Colonic mucosa (tissue), 4 donors: ENCODE data around the gene KCNN1. TPM values are rescaled to one million over a fixed set of nuclear protein-coding genes. Genes with fewer than 3 reads are reported as not detected.

Experiments
- DNase-seq: peaks from one replicate; pipeline ENCODE4 v3.0.0-alpha.2; 2020
- H3K27ac ChIP-seq: fragments of 200-600 bp; one replicate; pipeline ENCODE4 v1.8.0; 2021
- H3K27me3 ChIP-seq: fragments of 200-600 bp; one replicate; pipeline ENCODE4 v1.8.0; 2021
- H3K36me3 ChIP-seq: fragments of 200-600 bp; one replicate; pipeline ENCODE4 v1.8.0; 2021
- H3K4me1 ChIP-seq: fragments of 200-600 bp; one replicate; pipeline ENCODE4 v1.8.0; 2021; ENCODE audit warnings: mild to moderate bottlenecking
- H3K4me3 ChIP-seq: fragments of 200-600 bp; one replicate; pipeline ENCODE4 v1.8.0; 2021
- H3K9ac ChIP-seq, 2 donors: one replicate each; pipeline ENCODE4 v1.7.0; 2013; ENCODE audit warnings: control low read depth in 2 of 2, low read depth in 2 of 2, low read length in 2 of 2
- H3K9me3 ChIP-seq: fragments of 200-600 bp; one replicate; pipeline ENCODE4 v1.8.0; 2021
- intact Hi-C: fragments of 100-400 bp; cut with DNase I; formaldehyde crosslinking; loops from one replicate; pipeline ENCODE4 v1.14.1; 2022
- total RNA-seq, 2 donors: library from RNA; stranded (reverse); fragmentation: NEBNext Ultra II Directional in 1 of 2; extraction: Animal tissue kit (Norgen Biotek cat#: 25700) in 1 of 2; gene quantifications; one replicate each; pipeline ENCODE4 v1.2.1, GENCODE V29; 2021
- TF ChIP-seq, protein P1 (sequence below): fragments of 200-600 bp; IDR thresholded peaks from one replicate; pipeline ENCODE4 v1.8.0; 2022; ENCODE audit warnings: antibody characterized with exemption, mild to moderate bottlenecking
- donor health status: healthy.
- donor health status: DM: no; HTN: no; CAD: no.
- donor health status: DM: no; HTN: no; CAD: no.

The KCNN1 gene
- total RNA-seq, 2 donors from 2014 or later, result not detected

DNA sequence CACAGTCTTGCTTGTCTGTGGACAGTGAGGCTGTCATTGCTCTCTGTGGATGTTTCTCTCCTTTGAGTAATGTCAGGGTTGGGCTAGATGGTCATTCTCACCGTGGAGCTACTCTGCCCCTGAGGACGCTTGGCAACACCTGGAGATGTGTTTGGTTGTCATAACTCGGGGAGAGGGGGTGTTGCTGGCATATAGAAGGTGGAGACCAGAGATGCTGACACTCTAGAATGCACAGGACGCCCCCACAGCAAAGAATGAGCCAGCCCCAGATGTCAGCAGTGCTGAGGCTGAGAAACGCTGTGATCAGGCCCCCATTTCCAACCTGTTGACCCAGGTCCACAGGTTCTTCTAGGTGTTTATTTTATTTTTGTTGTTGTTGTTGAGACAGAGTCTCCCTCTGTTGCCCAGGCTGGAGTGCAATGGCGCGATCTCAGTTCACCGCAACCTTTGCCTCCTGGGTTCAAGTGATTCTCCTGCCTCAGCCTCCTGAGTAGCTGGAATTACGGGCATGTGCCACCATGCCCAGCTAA is 29.5 kb upstream of the KCNN1 start:
- H3K4me3 ChIP-seq, result no peak overlapping the region
- H3K27me3 ChIP-seq, result no peaks in the 10 kb centered on the region
- no peak for DNase-seq
- H3K4me1 ChIP-seq, result peaks cover 9% of the 10 kb centered on the region
- H3K27ac ChIP-seq, result no peak overlapping the region
- TF ChIP-seq, protein P1, sequence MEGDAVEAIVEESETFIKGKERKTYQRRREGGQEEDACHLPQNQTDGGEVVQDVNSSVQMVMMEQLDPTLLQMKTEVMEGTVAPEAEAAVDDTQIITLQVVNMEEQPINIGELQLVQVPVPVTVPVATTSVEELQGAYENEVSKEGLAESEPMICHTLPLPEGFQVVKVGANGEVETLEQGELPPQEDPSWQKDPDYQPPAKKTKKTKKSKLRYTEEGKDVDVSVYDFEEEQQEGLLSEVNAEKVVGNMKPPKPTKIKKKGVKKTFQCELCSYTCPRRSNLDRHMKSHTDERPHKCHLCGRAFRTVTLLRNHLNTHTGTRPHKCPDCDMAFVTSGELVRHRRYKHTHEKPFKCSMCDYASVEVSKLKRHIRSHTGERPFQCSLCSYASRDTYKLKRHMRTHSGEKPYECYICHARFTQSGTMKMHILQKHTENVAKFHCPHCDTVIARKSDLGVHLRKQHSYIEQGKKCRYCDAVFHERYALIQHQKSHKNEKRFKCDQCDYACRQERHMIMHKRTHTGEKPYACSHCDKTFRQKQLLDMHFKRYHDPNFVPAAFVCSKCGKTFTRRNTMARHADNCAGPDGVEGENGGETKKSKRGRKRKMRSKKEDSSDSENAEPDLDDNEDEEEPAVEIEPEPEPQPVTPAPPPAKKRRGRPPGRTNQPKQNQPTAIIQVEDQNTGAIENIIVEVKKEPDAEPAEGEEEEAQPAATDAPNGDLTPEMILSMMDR, result no peak
- no peaks in the 10 kb centered on the region for H3K9me3 ChIP-seq
- no peaks in the 10 kb centered on the region for H3K36me3 ChIP-seq
- no peak overlapping the region for H3K9ac ChIP-seq
- intact Hi-C loops, result loop anchor here (5.0 kb wide), 1 partner anchor 120 kb away; no protein-coding TSS in a partner anchor

DNA sequence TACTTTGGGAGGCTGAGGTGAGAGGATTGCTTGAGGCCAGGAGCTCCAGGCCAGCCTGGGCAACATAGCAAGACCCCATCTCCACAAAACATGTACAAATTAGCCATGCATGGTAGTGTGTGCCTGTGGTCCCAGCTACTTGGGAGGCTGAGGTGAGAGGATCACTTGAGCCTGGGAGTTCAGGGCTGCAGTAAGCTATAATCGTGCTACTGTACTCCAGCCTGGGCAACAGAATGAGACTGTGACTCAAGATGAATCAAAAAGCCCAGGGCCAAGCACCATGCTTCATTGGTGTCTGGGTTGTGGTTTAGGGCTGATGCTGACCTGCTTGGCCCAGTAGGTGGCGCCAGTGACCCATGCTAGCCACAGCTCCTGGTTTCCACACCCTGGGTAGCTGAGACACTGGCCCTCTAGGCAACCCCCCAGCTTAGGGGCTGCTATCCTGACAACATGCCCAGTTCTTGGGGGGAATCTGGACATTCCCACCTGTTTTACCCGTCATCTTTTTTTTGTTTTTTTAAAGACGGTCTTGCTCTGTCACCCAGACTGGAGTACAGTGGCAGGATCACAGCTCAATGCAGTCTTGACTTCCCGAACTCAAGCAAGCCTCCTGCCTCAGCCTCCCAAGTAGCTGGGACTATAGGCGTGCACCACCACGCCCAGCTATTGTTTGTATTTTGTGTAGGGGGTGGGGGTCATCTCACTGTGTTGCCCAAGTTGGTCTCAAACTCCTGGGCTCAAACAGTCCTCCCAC is 28.6 kb upstream of the KCNN1 start:
- peak; percentile 80 for DNase-seq
- Histone ChIP-seq H3K4me3 (no peak overlapping the region), H3K27me3 (no peaks in the 10 kb centered on the region), H3K4me1 (peaks cover 9% of the 10 kb centered on the region), H3K36me3 (no peaks in the 10 kb centered on the region), H3K9me3 (no peaks in the 10 kb centered on the region), H3K27ac (no peak overlapping the region), H3K9ac (no peak overlapping the region)
- intact Hi-C loops, result loop anchor here (2.0 to 5.0 kb wide), 2 partner anchors 59 to 119 kb away; no protein-coding TSS in a partner anchor
- TF ChIP-seq, protein P1, result peak; percentile 90

DNA sequence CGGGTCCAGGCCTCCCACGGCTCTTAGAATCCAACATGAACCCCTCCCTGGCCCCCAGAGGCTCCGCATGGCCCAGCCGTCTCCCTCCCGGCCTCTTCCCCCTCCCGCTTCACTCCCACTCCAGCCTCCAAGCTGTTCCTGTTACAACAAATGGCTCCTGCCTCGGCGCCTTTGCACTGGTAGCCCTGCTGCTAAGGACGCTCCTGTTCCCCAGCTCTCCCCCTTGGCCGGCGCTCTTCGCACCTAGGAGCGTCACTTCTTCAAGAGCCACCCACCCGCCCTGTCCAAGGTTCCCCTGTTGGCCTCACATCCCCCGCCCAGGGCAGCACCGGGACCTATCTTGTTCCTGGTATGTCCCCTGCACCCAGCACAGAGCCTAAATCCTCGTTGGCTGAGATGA is 24.7 kb upstream of the KCNN1 start:
- intact Hi-C loops, result no loop called here
- no peak overlapping the region for H3K9ac ChIP-seq
- H3K9me3 ChIP-seq, result no peaks in the 10 kb centered on the region
- no peaks in the 10 kb centered on the region for H3K36me3 ChIP-seq
- H3K27me3 ChIP-seq, result no peaks in the 10 kb centered on the region
- no peak overlapping the region for H3K4me3 ChIP-seq
- H3K4me1 ChIP-seq, result no peaks in the 10 kb centered on the region
- no peak overlapping the region for H3K27ac ChIP-seq
- DNase-seq, result no peak
- TF ChIP-seq, protein P1, result no peak

DNA sequence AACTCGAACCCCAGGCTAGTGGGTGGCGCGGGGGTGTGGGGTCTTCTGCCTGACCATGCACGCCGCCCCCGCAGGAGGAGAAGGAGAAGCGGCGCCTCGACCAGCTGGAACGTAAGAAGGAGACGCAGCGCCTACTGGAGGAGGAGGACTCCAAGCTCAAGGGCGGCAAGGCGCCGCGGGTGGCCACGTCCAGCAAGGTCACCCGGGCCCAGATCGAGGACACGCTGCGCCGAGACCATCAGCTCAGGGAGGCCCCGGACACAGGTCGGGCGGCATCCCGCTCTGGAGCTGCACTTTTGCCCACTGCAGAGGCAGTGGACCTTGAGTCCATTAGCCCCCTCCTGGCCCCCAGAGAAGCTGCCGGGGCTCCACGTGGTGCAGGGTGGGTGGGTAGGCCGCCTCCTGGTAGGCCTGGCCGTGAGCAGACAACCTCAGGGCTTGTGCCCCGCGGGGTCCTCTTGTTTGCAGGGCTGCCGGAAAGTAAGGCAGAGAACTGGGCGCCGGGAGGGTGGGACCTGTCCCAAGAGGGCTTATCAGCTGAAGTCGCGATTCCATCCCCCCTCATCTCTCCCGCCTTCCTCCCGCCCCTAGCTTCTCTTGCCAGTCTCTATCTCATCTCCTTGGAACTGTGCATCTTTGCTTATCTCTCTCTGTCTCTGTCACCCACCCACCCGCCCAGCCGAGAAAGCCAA is 24.2 kb upstream of the KCNN1 start:
- Histone ChIP-seq H3K9me3 (no peaks in the 10 kb centered on the region), H3K9ac (no peak overlapping the region), H3K27me3 (no peaks in the 10 kb centered on the region), H3K4me1 (no peaks in the 10 kb centered on the region), H3K27ac (no peak overlapping the region), H3K36me3 (no peaks in the 10 kb centered on the region), H3K4me3 (no peak overlapping the region)
- TF ChIP-seq, protein P1, result no peak
- no peak for DNase-seq
- intact Hi-C loops, result no loop called here

DNA sequence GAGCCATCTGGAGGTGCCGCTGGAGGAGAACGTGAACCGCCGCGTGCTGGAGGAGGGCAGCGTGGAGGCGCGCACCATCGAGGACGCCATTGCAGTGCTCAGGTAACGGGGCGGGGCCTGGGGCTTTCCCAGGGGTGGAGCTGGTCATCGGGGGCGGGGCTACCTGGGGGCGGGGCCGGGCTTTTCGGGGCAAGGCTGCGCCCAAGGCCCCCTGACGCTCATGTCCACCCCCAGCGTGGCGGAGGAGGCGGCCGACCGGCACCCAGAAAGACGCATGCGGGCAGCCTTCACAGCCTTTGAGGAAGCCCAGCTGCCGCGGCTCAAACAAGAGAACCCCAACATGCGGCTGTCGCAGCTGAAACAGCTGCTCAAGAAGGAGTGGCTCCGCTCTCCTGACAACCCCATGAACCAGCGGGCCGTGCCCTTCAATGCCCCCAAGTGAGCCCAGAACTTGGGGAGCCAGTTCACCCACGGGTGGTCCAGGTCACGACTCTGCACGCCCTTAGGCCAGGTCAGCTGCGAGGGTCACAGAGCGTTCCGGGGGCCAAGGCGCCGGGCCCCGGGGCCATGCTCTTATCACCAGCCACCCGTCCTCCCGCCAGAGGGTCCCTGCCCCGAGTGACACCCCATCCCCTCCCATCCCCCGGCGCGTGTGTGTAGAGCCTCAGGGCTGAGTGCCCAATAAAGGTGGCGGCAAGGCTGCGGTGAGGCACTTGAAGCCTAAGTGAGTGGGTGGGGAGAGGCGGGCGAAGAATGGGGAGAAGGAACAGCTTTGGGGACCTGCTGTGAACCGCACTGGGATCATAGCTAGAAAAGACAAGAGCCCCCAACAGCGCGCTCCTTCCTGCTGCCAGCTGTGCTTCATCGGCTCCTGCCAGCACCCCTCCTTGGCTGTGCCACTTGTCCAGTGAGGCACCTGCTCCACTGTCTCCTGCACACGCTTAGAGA is 23.4 kb upstream of the KCNN1 start:
- intact Hi-C loops, result loop anchor here (2.0 kb wide), 1 partner anchor 51 kb away; no protein-coding TSS in a partner anchor
- H3K9me3 ChIP-seq, result no peaks in the 10 kb centered on the region
- DNase-seq, result no peak
- H3K4me3 ChIP-seq, result no peak overlapping the region
- no peaks in the 10 kb centered on the region for H3K36me3 ChIP-seq
- H3K27me3 ChIP-seq, result peaks cover under 1% of the 10 kb centered on the region
- TF ChIP-seq, protein P1, result no peak
- H3K9ac ChIP-seq, result no peak overlapping the region
- no peaks in the 10 kb centered on the region for H3K4me1 ChIP-seq
- no peak overlapping the region for H3K27ac ChIP-seq
